HCT116 (cell line): ENCODE measurements around the gene OR14I1. TPM values are rescaled to one million over a fixed set of nuclear protein-coding genes. Genes with fewer than 3 reads are reported as not detected.

Experiments used
- ATAC-seq: fragments of 200-7000 bp; cut with Tn5 transposase; 2 replicates; pipeline ENCODE4 v1.9.1; 2020; ENCODE audit warnings: mild to moderate bottlenecking, moderate library complexity
- BruUV-seq: library from RNA; stranded (reverse); fragments of 400-500 nt; replicated peaks from 2 replicates; lab custom pipeline; 2021; lab: Mats Ljungman, UMichigan
- CTCF ChIA-PET: fragments of 300-600 bp; sonication (Branson Sonifier 250); formaldehyde crosslinking; loops from one replicate; lab custom pipeline; 2021; ENCODE audit warnings: antibody characterized with exemption; lab: Charles Lee
- POLR2A ChIA-PET: fragments of 300-600, 350-600 bp; sonication (Branson Sonifier 250); formaldehyde crosslinking; loops from one replicate; lab custom pipeline; 2021; ENCODE audit warnings: antibody characterized with exemption; lab: Charles Lee
- RAD21 ChIA-PET, 2 experiments: fragments of 300-600 bp; sonication (Branson Sonifier 250); formaldehyde crosslinking; loops; one replicate each; lab custom pipeline; 2023; ENCODE audit warnings: low total read pairs in 2 of 2; ENCODE audit not compliant: uncharacterized antibody in 2 of 2, unreplicated experiment in 2 of 2, low non-redundant PET in 1 of 2; lab: Charles Lee
- DNase-seq: peaks from one replicate; pipeline ENCODE4 v3.0.0-alpha.2; 2010; ENCODE audit warnings: low read depth, low spot score
- H2AFZ ChIP-seq: fragments of 200-600 bp; shearing (Covaris generic), sonication (generic); 2 replicates; pipeline ENCODE4 v1.6.1; 2017; ENCODE audit warnings: low read depth, mixed run types, mixed read lengths, antibody characterized with exemption, low read length; ENCODE audit not compliant: poor library complexity, severe bottlenecking
- H3K27ac ChIP-seq: 2 replicates; pipeline ENCODE4 v1.5.1; 2012; ENCODE audit warnings: low read depth, low read length
- H3K27me3 ChIP-seq: fragments of 200-600 bp; sonication (generic); 2 replicates; pipeline ENCODE4 v1.6.1; 2016; ENCODE audit warnings: mixed run types, low read length, mixed read lengths; ENCODE audit not compliant: insufficient read depth
- H3K36me3 ChIP-seq, 2 experiments: fragments of 200-500 bp in 1 of 2; fragments of 200-600 bp in 1 of 2; sonication (Bioruptor generic) in 1 of 2; sonication (generic) in 1 of 2; 2 replicates each; pipeline versions ENCODE4 v1.5.1 to v1.6.1; 2014 to 2016; ENCODE audit warnings: low read length in 2 of 2, inconsistent platforms in 1 of 2, mixed read lengths in 1 of 2, mixed run types in 1 of 2; ENCODE audit not compliant: insufficient read depth in 2 of 2, control insufficient read depth in 1 of 2
- H3K4me1 ChIP-seq, 2 experiments: fragments of 200-600 bp in 1 of 2; sonication (generic) in 1 of 2; 2 replicates each; pipeline versions ENCODE4 v1.5.1 to v1.6.1; 2012 to 2017; ENCODE audit warnings: low read length in 2 of 2, inconsistent platforms in 1 of 2, mild to moderate bottlenecking in 1 of 2, mixed read lengths in 1 of 2, mixed run types in 1 of 2, moderate library complexity in 1 of 2; ENCODE audit not compliant: insufficient read depth in 2 of 2, control insufficient read depth in 1 of 2
- H3K4me2 ChIP-seq: fragments of 200-600 bp; sonication (generic); 2 replicates; pipeline ENCODE4 v1.6.1; 2017; ENCODE audit warnings: mixed run types, low read length, mixed read lengths
- H3K4me3 ChIP-seq, 2 experiments: fragments of 200-600 bp in 1 of 2; sonication (generic) in 1 of 2; replicated peaks in 1 of 2; 2 replicates each; pipeline ENCODE4 v1.5.1; 2011 to 2016; ENCODE audit warnings: low read length in 2 of 2, control low read depth in 1 of 2, low read depth in 1 of 2, mild to moderate bottlenecking in 1 of 2, mixed read lengths in 1 of 2, mixed run types in 1 of 2
- H3K79me2 ChIP-seq: fragments of 200-600 bp; sonication (generic); 2 replicates; pipeline ENCODE4 v1.6.1; 2017; ENCODE audit warnings: mild to moderate bottlenecking, mixed run types, low read length, moderate library complexity, mixed read lengths; ENCODE audit not compliant: insufficient read depth
- H3K9ac ChIP-seq: fragments of 200-600 bp; sonication (generic); 2 replicates; pipeline ENCODE4 v1.6.1; 2016; ENCODE audit warnings: low read length, mixed read lengths
- H3K9me2 ChIP-seq: fragments of 200-600 bp; sonication (generic), shearing (Covaris generic); 2 replicates; pipeline ENCODE4 v1.6.1; 2017; ENCODE audit warnings: mixed run types, mild to moderate bottlenecking, moderate library complexity; ENCODE audit not compliant: insufficient read depth
- H3K9me3 ChIP-seq, 2 experiments: fragments of 200-500 bp in 1 of 2; fragments of 200-600 bp in 1 of 2; sonication (Bioruptor generic) in 1 of 2; sonication (generic) in 1 of 2; 2 replicates each; pipeline ENCODE4 v1.6.1; 2014 to 2017; ENCODE audit warnings: low read length in 2 of 2, mixed read lengths in 2 of 2, inconsistent platforms in 1 of 2, low read depth in 1 of 2, mild to moderate bottlenecking in 1 of 2, mixed run types in 1 of 2, moderate library complexity in 1 of 2; ENCODE audit not compliant: control insufficient read depth in 1 of 2, insufficient read depth in 1 of 2
- H4K20me1 ChIP-seq: fragments of 200-600 bp; sonication (generic), shearing (Covaris generic); 2 replicates; pipeline ENCODE4 v1.6.1; 2017; ENCODE audit warnings: mixed run types, mild to moderate bottlenecking, moderate library complexity; ENCODE audit not compliant: insufficient read depth
- CBX3 ChIP-seq: IDR thresholded peaks from 2 replicates; pipeline ENCODE4 v1.6.1; 2012; ENCODE audit warnings: low read depth
- CTCF ChIP-seq, 3 experiments: fragments of 200-600 bp in 1 of 3; sonication (generic) in 1 of 3; IDR thresholded peaks in 2 of 3; conservative IDR thresholded peaks in 1 of 3; 2 replicates each; pipeline ENCODE4 v1.5.1; 2012 to 2017; ENCODE audit warnings: low read depth in 2 of 3, low read length in 2 of 3, antibody characterized with exemption in 1 of 3, borderline replicate concordance in 1 of 3, control low read depth in 1 of 3, mild to moderate bottlenecking in 1 of 3, mixed read lengths in 1 of 3, mixed run types in 1 of 3, moderate library complexity in 1 of 3; ENCODE audit not compliant: insufficient read depth in 1 of 3
- EGR1 ChIP-seq: IDR thresholded peaks from 2 replicates; pipeline ENCODE4 v1.6.1; 2012; ENCODE audit warnings: low read depth
- ELF1 ChIP-seq: IDR thresholded peaks from 2 replicates; pipeline ENCODE4 v1.6.1; 2012; ENCODE audit warnings: low read depth, borderline replicate concordance
- EZH2 ChIP-seq: fragments of 200-600 bp; sonication (generic); IDR thresholded peaks from 2 replicates; pipeline ENCODE4 v1.6.1; 2017; ENCODE audit warnings: antibody characterized with exemption, mixed run types
- EZH2phosphoT487 ChIP-seq: fragments of 200-600 bp; IDR thresholded peaks from 2 replicates; pipeline ENCODE4 v1.6.1; 2018; ENCODE audit warnings: antibody characterized with exemption, borderline replicate concordance
- FOSL1 ChIP-seq: IDR thresholded peaks from 2 replicates; pipeline ENCODE4 v1.6.1; 2012; ENCODE audit warnings: low read depth
- JUND ChIP-seq: IDR thresholded peaks from 2 replicates; pipeline ENCODE4 v1.6.1; 2012
- MAX ChIP-seq: IDR thresholded peaks from 2 replicates; pipeline ENCODE4 v1.6.1; 2012
- POLR2AphosphoS5 ChIP-seq: IDR thresholded peaks from 2 replicates; pipeline ENCODE4 v1.6.1; 2011; ENCODE audit warnings: mild to moderate bottlenecking, low read depth, low read length, moderate library complexity
- RAD21 ChIP-seq: IDR thresholded peaks from 2 replicates; pipeline ENCODE4 v1.6.1; 2012; ENCODE audit warnings: low read depth, mild to moderate bottlenecking
- SIN3A ChIP-seq: IDR thresholded peaks from 2 replicates; pipeline ENCODE4 v1.6.1; 2012; ENCODE audit warnings: low read depth
- SP1 ChIP-seq: IDR thresholded peaks from 2 replicates; pipeline ENCODE4 v1.6.1; 2012; ENCODE audit warnings: low read depth
- SRF ChIP-seq: IDR thresholded peaks from 2 replicates; pipeline ENCODE4 v1.6.1; 2012; ENCODE audit warnings: low read depth
- YY1 ChIP-seq: IDR thresholded peaks from 2 replicates; pipeline ENCODE4 v1.6.1; 2011; ENCODE audit warnings: low read length, low read depth, moderate library complexity, mild to moderate bottlenecking; ENCODE audit not compliant: insufficient replicate concordance; ENCODE audit errors: extremely low read depth
- ZBTB33 ChIP-seq: IDR thresholded peaks from 2 replicates; pipeline ENCODE4 v1.6.1; 2011; ENCODE audit warnings: mild to moderate bottlenecking, low read length, moderate library complexity; ENCODE audit not compliant: insufficient replicate concordance; ENCODE audit errors: extremely low read depth
- intact Hi-C: fragments of 100-400 bp; cut with micrococcal nuclease; formaldehyde crosslinking; loops from 2 replicates; pipeline ENCODE4 v1.10.0; 2022
- total RNA-seq: library from RNA; stranded (reverse); gene quantifications from one replicate; pipeline ENCODE4 v1.2.1, GENCODE V29; 2021; ENCODE audit not compliant: unreplicated experiment

OR14I1 gene
- total RNA-seq, 1 experiment from 2014 or later: not detected

GRCh38 chr1:248739572-248740205 is 37.1 kb upstream of the OR14I1 start:
- no peaks in the 10 kb centered on the region for H3K79me2 ChIP-seq
- TF ChIP-seq RAD21 (no peak), JUND (no peak), EGR1 (no peak), SP1 (no peak), ELF1 (no peak), EZH2phosphoT487 (no peak), CTCF (IDR thresholded peaks at IDR 0.05 in 2 of 3, conservative IDR thresholded peaks at IDR 0.05 in 1 of 3; ENCODE audit: borderline replicate concordance in 1 of 3, insufficient read depth in 1 of 3, low read depth in 2 of 3, low read length in 2 of 3) (no peak), POLR2AphosphoS5 (no peak), EZH2 (no peak), MAX (no peak), SIN3A (no peak), SRF (no peak), CBX3 (no peak), YY1 (no peak), FOSL1 (no peak), ZBTB33 (no peak)
- TF ChIP-seq, all 23 proteins: peak for 0
- ATAC-seq (no peak), DNase-seq (no peak)
- Histone ChIP-seq H3K9me3 (no peaks in the 10 kb centered on the region), H3K36me3 (no peaks in the 10 kb centered on the region), H2AFZ (no peak overlapping the region), H3K9ac (no peak overlapping the region), H3K4me2 (no peak overlapping the region), H4K20me1 (no peaks in the 10 kb centered on the region), H3K27me3 (no peaks in the 10 kb centered on the region), H3K4me3 (no peak overlapping the region), H3K9me2 (no peaks in the 10 kb centered on the region), H3K27ac (no peak overlapping the region), H3K4me1 (no peaks in the 10 kb centered on the region)
- no TSS peak for BruUV-seq
- ChIA-PET POLR2A (no interaction called here), RAD21 (no interaction called here), CTCF (no interaction called here)
- intact Hi-C loops: no loop called here
